ENCODE data around the gene MSI2. TPM values are rescaled to one million over a fixed set of nuclear protein-coding genes. Genes with fewer than 3 reads are reported as not detected.
A peak's percentile ranks its signal among the peaks of the same experiment; 100 is the strongest.

MSI2 gene
- total and polyA plus RNA-seq, 9 of the 15 experiments (the other 6 are each of a cell fraction or from before 2014, with no cell fraction given) = 4.6 to 61.8 (median 42.4) TPM

- TF ChIP-seq ZNF277 (CRISPR knock-in tag; IDR thresholded peaks at IDR 0.05; ENCODE audit: borderline replicate concordance) (no peak), BRD9 (IDR thresholded peaks at IDR 0.05; ENCODE audit: low read depth, partially characterized antibody) (no peak), DPF2 (IDR thresholded peaks at IDR 0.05) (peak; percentile 83), ATF2 (CRISPR knock-in tag; IDR thresholded peaks at IDR 0.05) (no peak), FOXA1 (IDR thresholded peaks at IDR 0.05; ENCODE audit: borderline replicate concordance) (no peak), ARNT (IDR thresholded peaks at IDR 0.05) (no peak), ZNF140 (CRISPR knock-in tag; IDR thresholded peaks at IDR 0.05) (no peak), HNRNPH1 (optimal IDR thresholded peaks at IDR 0.05; ENCODE audit: low read depth, low read length) (no peak), ZNF589 (CRISPR knock-in tag; IDR thresholded peaks at IDR 0.05; ENCODE audit: low read depth) (no peak), BRCA1 (IDR thresholded peaks at IDR 0.05) (no peak), BRCA1 (CRISPR knock-in tag; IDR thresholded peaks at IDR 0.05) (no peak), ARID3A (IDR thresholded peaks at IDR 0.05; ENCODE audit: borderline replicate concordance, low read depth, low read length) (peak; percentile 39; the same call in 1 of the 2 replicates), ZEB2 (IDR thresholded peaks at IDR 0.05) (no peak), MITF (IDR thresholded peaks at IDR 0.05) (no peak), GATAD2A (IDR thresholded peaks at IDR 0.05) (0 out of 2 replicates have a peak, but pooled peaks have one; percentile 46), KDM4B (IDR thresholded peaks at IDR 0.05; ENCODE audit: borderline replicate concordance in 2 of 2, low read depth in 1 of 2) (no peak), ARID4B (CRISPR knock-in tag; IDR thresholded peaks at IDR 0.05) (no peak), POU5F1 (IDR thresholded peaks at IDR 0.05; ENCODE audit: borderline replicate concordance, low read depth, low read length, partially characterized antibody) (no peak)
Measured at GRCh38 chr17:57342963-57343589, 86.8 kb downstream of the MSI2 start (continued).

Measured in K562 (cell line).